ENCODE measurements around the gene CDK1. TPM values are rescaled to one million over a fixed set of nuclear protein-coding genes. Genes with fewer than 3 reads are reported as not detected.

CDK1 gene
- total and polyA plus RNA-seq, 8 donors = 9.2 to 121 (median 73.3) TPM

GRCh38 chr10:60732198-60732806 lies 46.0 kb upstream of the CDK1 start:
- Histone ChIP-seq H3K4me3 (peak overlapping the region; percentile 52 to 59), H3K9me3 (no peaks in the 10 kb centered on the region), H3K36me3 (no peaks in the 10 kb centered on the region), H3K27ac (peak overlapping the region; percentile 81 to 84), H3K27me3 (peaks cover 4 to 53% of the 10 kb centered on the region in 2 donors), H3K4me1 (peaks cover 0 to 15% of the 10 kb centered on the region in 2 donors)
- intact Hi-C loops (cut with DNase I) = no loop called here
- ATAC-seq = peak; percentile 32
- no peak for TF ChIP-seq CTCF (IDR thresholded peaks at IDR 0.05)
- peak in 2 of 4 donors; percentile 15 to 25 for DNase-seq

GRCh38 chr10:60732807-60733516 lies 45.3 kb upstream of the CDK1 start:
- peak; percentile 52 for ATAC-seq
- intact Hi-C loops (cut with DNase I) = no loop called here
- TF ChIP-seq CTCF (IDR thresholded peaks at IDR 0.05) = peak; percentile 32 to 58

GRCh38 chr10:60733517-60733822 lies 44.8 kb upstream of the CDK1 start:
- TF ChIP-seq CTCF (IDR thresholded peaks at IDR 0.05) = peak in 1 of 2 donors; percentile 9

More at GRCh38 chr10:60732807-60733516, 45.3 kb upstream of the CDK1 start:
- peak overlapping the region; percentile 52 to 59 for H3K4me3 ChIP-seq
- no peaks in the 10 kb centered on the region for H3K36me3 ChIP-seq
- peak; percentile 47 to 85 (median 60) for DNase-seq
- no peaks in the 10 kb centered on the region for H3K9me3 ChIP-seq
- H3K27me3 ChIP-seq = peaks cover 4 to 53% of the 10 kb centered on the region in 2 donors
- peaks cover 0 to 15% of the 10 kb centered on the region in 2 donors for H3K4me1 ChIP-seq
- peak overlapping the region; percentile 81 to 84 for H3K27ac ChIP-seq

GRCh38 chr10:60733826-60734225 lies 44.5 kb upstream of the CDK1 start:
- intact Hi-C loops (cut with DNase I) = no loop called here
- DNase-seq = peak in 1 of 4 donors; percentile 35
- peak; percentile 49 for ATAC-seq
- Histone ChIP-seq H3K27ac (peak overlapping the region; percentile 81 to 84), H3K4me1 (peaks cover 0 to 15% of the 10 kb centered on the region in 2 donors), H3K4me3 (peak overlapping the region; percentile 52 to 59), H3K9me3 (no peaks in the 10 kb centered on the region), H3K36me3 (no peaks in the 10 kb centered on the region), H3K27me3 (peaks cover 4 to 53% of the 10 kb centered on the region in 2 donors)
- TF ChIP-seq CTCF (IDR thresholded peaks at IDR 0.05) = no peak

More at GRCh38 chr10:60733517-60733822, 44.8 kb upstream of the CDK1 start:
- ATAC-seq = peak; percentile 87
- Histone ChIP-seq H3K4me1 (peaks cover 0 to 15% of the 10 kb centered on the region in 2 donors), H3K36me3 (no peaks in the 10 kb centered on the region), H3K27me3 (peaks cover 4 to 53% of the 10 kb centered on the region in 2 donors), H3K9me3 (no peaks in the 10 kb centered on the region), H3K27ac (peak overlapping the region; percentile 81 to 84), H3K4me3 (peak overlapping the region; percentile 52 to 59)
- intact Hi-C loops (cut with DNase I) = no loop called here
- DNase-seq = peak in 1 of 4 donors; percentile 87

GRCh38 chr10:60734226-60734625 lies 44.1 kb upstream of the CDK1 start:
- Histone ChIP-seq H3K9me3 (no peaks in the 10 kb centered on the region), H3K4me1 (peaks cover 0 to 15% of the 10 kb centered on the region in 2 donors), H3K27ac (no peak overlapping the region), H3K27me3 (peaks cover 4 to 53% of the 10 kb centered on the region in 2 donors), H3K4me3 (peak overlapping the region in 1 of 2 donors; percentile 59), H3K36me3 (no peaks in the 10 kb centered on the region)
- intact Hi-C loops (cut with DNase I) = no loop called here
- DNase-seq = no peak
- ATAC-seq = no peak
- no peak for TF ChIP-seq CTCF (IDR thresholded peaks at IDR 0.05)

Data from left lung (tissue), 10 donors.